Right atrium auricular region (tissue), 2 donors: Measurements from ENCODE around the gene RNF213. TPM values are rescaled to one million over a fixed set of nuclear protein-coding genes. Genes with fewer than 3 reads are reported as not detected.

ENCODE experiments used
- DNase-seq: peaks from one replicate; pipeline ENCODE4 v3.0.0-alpha.2; 2019; ENCODE audit warnings: low spot score
- H3K27ac ChIP-seq, 2 donors: fragments of 200-600 bp; sonication (generic); 1 replicate in 1 of 2; 2 replicates in 1 of 2; pipeline ENCODE4 v1.5.1; 2016 to 2019
- H3K27me3 ChIP-seq, 2 donors: fragments of 200-600 bp; sonication (generic); one replicate each; pipeline versions ENCODE4 v1.5.1 to v1.6.0; 2017 to 2019
- H3K36me3 ChIP-seq: fragments of 200-600 bp; sonication (generic); one replicate; pipeline ENCODE4 v1.5.1; 2016
- H3K4me1 ChIP-seq, 2 donors: fragments of 200-600 bp; sonication (generic); one replicate each; pipeline versions ENCODE4 v1.5.1 to v1.6.0; 2017 to 2019
- H3K4me3 ChIP-seq, 2 donors: fragments of 200-600 bp; sonication (generic); 1 replicate in 1 of 2; 2 replicates in 1 of 2; pipeline ENCODE4 v1.5.1; 2017 to 2019; ENCODE audit warnings: mild to moderate bottlenecking in 1 of 2, moderate library complexity in 1 of 2
- H3K9me3 ChIP-seq, 2 donors: fragments of 200-600 bp; sonication (generic); one replicate each; pipeline ENCODE4 v1.5.1; 2019
- CTCF ChIP-seq, 2 donors: fragments of 200-600 bp; sonication (generic); IDR thresholded peaks; one replicate each; pipeline ENCODE4 v1.5.1; 2019; ENCODE audit warnings: antibody characterized with exemption in 2 of 2
- microRNA-seq, 2 donors: library from miRNA; unstranded; fragments of <30 nt; microRNA quantifications; one replicate each; pipeline ENCODE4, GENCODE V29; 2016 to 2017; ENCODE audit warnings: borderline number of aligned reads in 2 of 2, borderline replicate concordance in 1 of 2
- total RNA-seq, 2 donors: library from RNA; depleted of rRNA; stranded (reverse); fragments of >200 nt; gene quantifications; one replicate each; pipeline ENCODE4 v1.1.0, GENCODE V29; 2016

RNF213 gene
- total RNA-seq, 2 donors from 2014 or later, result 27.3 to 36.8 TPM

GRCh38 chr17:80446645-80447405, 186.2 kb downstream of the RNF213 start:
- Histone ChIP-seq H3K27me3 (no peaks in the 10 kb centered on the region), H3K4me1 (no peaks in the 10 kb centered on the region), H3K36me3 (no peaks in the 10 kb centered on the region), H3K9me3 (no peaks in the 10 kb centered on the region), H3K4me3 (no peak overlapping the region), H3K27ac (no peak overlapping the region)
- no peak for DNase-seq
- no peak for TF ChIP-seq CTCF (IDR thresholded peaks at IDR 0.05)

- no peaks in the 10 kb centered on the region for H3K9me3 ChIP-seq
- TF ChIP-seq CTCF (IDR thresholded peaks at IDR 0.05), result no peak
- no peaks in the 10 kb centered on the region for H3K36me3 ChIP-seq
- H3K27me3 ChIP-seq, result no peaks in the 10 kb centered on the region
- H3K4me3 ChIP-seq, result no peak overlapping the region
- DNase-seq, result no peak
- no peak overlapping the region for H3K27ac ChIP-seq
- no peaks in the 10 kb centered on the region for H3K4me1 ChIP-seq
Observed at GRCh38 chr17:80447790-80448189, 187.1 kb downstream of the RNF213 start.

Small RNAs within 50 kb of the gene (microRNA-seq; reads per million reads assigned to microRNA genes)
- gene MIR4730, result 0 reads per million in 2 donors

Other genes starting within 250 kb of the RNF213 start
- 10 to 100 TPM in 1 of 2 donors, 1 to 10 TPM in 1; 9.8 to 19.4 TPM for gene TBC1D16, start 225.0 kb upstream of the RNF213 start, total RNA-seq
- gene CCDC40, start 224.2 kb upstream of the RNF213 start, total RNA-seq, result 1 to 10 TPM; 3.0 to 9.3 TPM
- 10 to 100 TPM; 54.8 to 99.1 TPM for gene GAA, start 159.3 kb upstream of the RNF213 start, total RNA-seq
- gene EIF4A3, start 113.7 kb upstream of the RNF213 start, total RNA-seq, result 10 to 100 TPM; 24.6 to 31.0 TPM
- not detected for gene CARD14, start 90.8 kb upstream of the RNF213 start, total RNA-seq
- gene SGSH, start 40.5 kb upstream of the RNF213 start, total RNA-seq, result 10 to 100 TPM; 10.6 to 13.7 TPM
- 1 to 10 TPM; 2.2 to 9.0 TPM for gene SLC26A11, start 40.4 kb upstream of the RNF213 start, total RNA-seq
- 1 to 10 TPM; 3.8 to 4.9 TPM for gene ENDOV, start 154.3 kb downstream of the RNF213 start, total RNA-seq
- gene NPTX1, start 215.8 kb downstream of the RNF213 start, total RNA-seq, result not detected